T-helper 9 cell (primary cell): ENCODE data around the gene TMIGD3.

Experiments used
- DNase-seq: peaks from one replicate; pipeline ENCODE4 v3.0.0-alpha.2; 2020

TMIGD3 gene

GRCh38 chr1:111474106-111474505, 29.3 kb downstream of the TMIGD3 start:
- DNase-seq, result no peak

- no peak for DNase-seq
These were observed 31.9 kb downstream of the TMIGD3 start for GRCh38 chr1:111471538-111471937.

GRCh38 chr1:111471012-111471411, 32.4 kb downstream of the TMIGD3 start:
- peak; percentile 55 for DNase-seq

- no peak for DNase-seq
These were observed 32.8 kb downstream of the TMIGD3 start for GRCh38 chr1:111470596-111470995.

- DNase-seq, result no peak
These were observed 33.9 kb downstream of the TMIGD3 start for GRCh38 chr1:111469539-111469938.

- DNase-seq, result no peak
These were observed 34.7 kb downstream of the TMIGD3 start for GRCh38 chr1:111468717-111469100.

GRCh38 chr1:111467865-111468716, 35.3 kb downstream of the TMIGD3 start:
- DNase-seq, result no peak

- DNase-seq, result no peak
These were observed 37.0 kb downstream of the TMIGD3 start for GRCh38 chr1:111466480-111466879.

- no peak for DNase-seq
These were observed 37.7 kb downstream of the TMIGD3 start for GRCh38 chr1:111465754-111466153.

GRCh38 chr1:111463029-111463683, 40.3 kb downstream of the TMIGD3 start:
- DNase-seq, result no peak

- DNase-seq, result no peak
These were observed 40.9 kb downstream of the TMIGD3 start for GRCh38 chr1:111462370-111463028.

GRCh38 chr1:111461765-111462164, 41.7 kb downstream of the TMIGD3 start:
- no peak for DNase-seq

- DNase-seq, result no peak
These were observed 47.8 kb downstream of the TMIGD3 start for GRCh38 chr1:111455642-111456031.

- no peak for DNase-seq
These were observed 48.4 kb downstream of the TMIGD3 start for GRCh38 chr1:111454859-111455641.

GRCh38 chr1:111453706-111454105, 49.7 kb downstream of the TMIGD3 start:
- DNase-seq, result no peak

GRCh38 chr1:111452581-111452980, 50.9 kb downstream of the TMIGD3 start:
- DNase-seq, result no peak

GRCh38 chr1:111450185-111450584, 53.2 kb downstream of the TMIGD3 start:
- no peak for DNase-seq

- no peak for DNase-seq
These were observed 53.8 kb downstream of the TMIGD3 start for GRCh38 chr1:111449703-111450017.

GRCh38 chr1:111448918-111449702, 54.3 kb downstream of the TMIGD3 start, which contains the start of the genes ATP5PB and WDR77:
ATP5PB (plus strand) TSS chr1:111449464; CDS start chr1:111449542, 78 bp downstream.
WDR77 (minus strand) TSS chr1:111449256; CDS start chr1:111449169, 87 bp downstream.
- peak; percentile 79 for DNase-seq

GRCh38 chr1:111448482-111448917, 54.9 kb downstream of the TMIGD3 start:
- no peak for DNase-seq

- no peak for DNase-seq
These were observed 56.2 kb downstream of the TMIGD3 start for GRCh38 chr1:111446967-111447892.
